Measurements from ENCODE around the gene BCR. TPM values are rescaled to one million over a fixed set of nuclear protein-coding genes. Genes with fewer than 3 reads are reported as not detected.
"Not testable (repeated sequence)": the region's sequence is repeated elsewhere in the genome, so short reads cannot be mapped to it uniquely, and the experiment has no call there.

BCR gene
- total RNA-seq, 3 donors from 2014 or later: 25.3 to 44.6 (median 35.1) TPM

DNA sequence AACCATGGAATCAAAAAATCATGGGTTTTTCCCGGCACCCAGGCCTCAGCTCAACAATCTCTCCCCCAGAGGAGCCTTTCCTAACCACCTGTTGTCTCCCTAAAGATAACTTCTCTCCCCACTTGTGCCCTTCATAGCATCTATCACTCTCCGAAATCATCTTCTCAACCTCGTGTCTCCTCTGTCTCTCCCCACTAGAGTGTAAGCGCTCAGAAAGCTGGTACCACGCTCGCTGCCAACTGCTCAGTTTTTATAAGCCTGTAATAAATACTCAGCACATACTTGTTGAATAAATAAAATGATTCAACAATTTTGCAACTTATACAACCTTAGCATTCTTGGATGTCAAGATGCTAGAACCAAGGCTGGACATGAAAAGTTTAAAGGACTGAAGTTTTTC is 185.2 kb downstream of the BCR start:
- DNase-seq (ENCODE audit: low spot score in 2 of 2): no peak
- no peaks in the 10 kb centered on the region for H3K9me3 ChIP-seq
- H3K4me1 ChIP-seq: no peaks in the 10 kb centered on the region
- no peak overlapping the region for H3K27ac ChIP-seq
- intact Hi-C loops (cut with DNase I; ENCODE audit: low total_unique reads): no loop called here
- no peak overlapping the region for H3K4me3 ChIP-seq
- no peaks in the 10 kb centered on the region for H3K36me3 ChIP-seq
- H3K27me3 ChIP-seq: no peaks in the 10 kb centered on the region
- TF ChIP-seq POLR2AphosphoS5 (IDR thresholded peaks at IDR 0.05) (no peak), POLR2A (IDR thresholded peaks at IDR 0.05) (no peak)
- TF ChIP-seq, protein P1, sequence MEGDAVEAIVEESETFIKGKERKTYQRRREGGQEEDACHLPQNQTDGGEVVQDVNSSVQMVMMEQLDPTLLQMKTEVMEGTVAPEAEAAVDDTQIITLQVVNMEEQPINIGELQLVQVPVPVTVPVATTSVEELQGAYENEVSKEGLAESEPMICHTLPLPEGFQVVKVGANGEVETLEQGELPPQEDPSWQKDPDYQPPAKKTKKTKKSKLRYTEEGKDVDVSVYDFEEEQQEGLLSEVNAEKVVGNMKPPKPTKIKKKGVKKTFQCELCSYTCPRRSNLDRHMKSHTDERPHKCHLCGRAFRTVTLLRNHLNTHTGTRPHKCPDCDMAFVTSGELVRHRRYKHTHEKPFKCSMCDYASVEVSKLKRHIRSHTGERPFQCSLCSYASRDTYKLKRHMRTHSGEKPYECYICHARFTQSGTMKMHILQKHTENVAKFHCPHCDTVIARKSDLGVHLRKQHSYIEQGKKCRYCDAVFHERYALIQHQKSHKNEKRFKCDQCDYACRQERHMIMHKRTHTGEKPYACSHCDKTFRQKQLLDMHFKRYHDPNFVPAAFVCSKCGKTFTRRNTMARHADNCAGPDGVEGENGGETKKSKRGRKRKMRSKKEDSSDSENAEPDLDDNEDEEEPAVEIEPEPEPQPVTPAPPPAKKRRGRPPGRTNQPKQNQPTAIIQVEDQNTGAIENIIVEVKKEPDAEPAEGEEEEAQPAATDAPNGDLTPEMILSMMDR (IDR thresholded peaks at IDR 0.05): no peak

DNA sequence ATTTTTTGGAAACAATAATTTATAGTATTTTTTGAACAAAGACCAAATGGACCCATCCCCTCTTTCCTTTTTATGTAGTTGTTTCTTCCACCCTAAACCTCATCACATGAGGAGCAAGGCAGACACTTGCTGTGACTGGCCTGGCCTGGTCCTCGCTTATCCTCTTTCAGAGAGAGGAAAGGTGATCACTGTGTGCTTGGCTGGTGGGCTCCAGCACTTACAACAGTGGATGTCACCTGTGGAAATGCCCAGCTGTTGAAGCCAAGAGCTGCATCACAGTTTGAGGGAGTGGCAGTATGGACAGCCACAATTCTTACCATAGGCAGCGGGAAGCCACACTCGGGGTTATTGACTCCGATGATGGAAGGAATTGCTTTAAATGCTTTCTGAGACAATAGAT is 185.7 kb downstream of the BCR start:
- Histone ChIP-seq H3K36me3 (no peaks in the 10 kb centered on the region), H3K4me3 (no peak overlapping the region), H3K4me1 (no peaks in the 10 kb centered on the region), H3K27me3 (no peaks in the 10 kb centered on the region), H3K9me3 (no peaks in the 10 kb centered on the region), H3K27ac (no peak overlapping the region)
- TF ChIP-seq POLR2AphosphoS5 (IDR thresholded peaks at IDR 0.05): no peak
- no peak for TF ChIP-seq POLR2A (IDR thresholded peaks at IDR 0.05)
- TF ChIP-seq, protein P1 (IDR thresholded peaks at IDR 0.05): no peak
- no peak for DNase-seq (ENCODE audit: low spot score in 2 of 2)
- intact Hi-C loops (cut with DNase I; ENCODE audit: low total_unique reads): no loop called here

DNA sequence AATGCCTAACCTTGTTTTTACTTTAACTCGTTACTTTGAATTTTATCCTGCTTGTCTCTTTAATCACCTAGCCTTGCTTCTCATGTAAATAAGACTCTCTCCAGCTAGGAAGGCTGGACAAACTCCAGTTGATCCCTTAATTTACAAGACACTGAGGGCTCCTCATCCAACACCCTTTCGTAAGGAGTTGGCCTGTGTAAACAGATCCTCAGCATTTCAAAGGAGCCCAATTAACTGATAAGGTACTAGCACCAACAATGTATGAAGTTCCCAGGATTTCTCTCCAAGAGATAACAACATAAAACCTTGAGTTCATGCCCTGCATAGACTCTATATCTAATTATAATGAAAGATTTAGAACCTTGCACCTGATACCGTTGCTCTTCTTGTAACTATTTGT is 186.9 kb downstream of the BCR start:
- H3K4me1 ChIP-seq; H3K9me3 ChIP-seq; H3K27ac ChIP-seq; H3K4me3 ChIP-seq; H3K36me3 ChIP-seq; H3K27me3 ChIP-seq; DNase-seq (ENCODE audit: low spot score in 2 of 2); intact Hi-C loops (cut with DNase I; ENCODE audit: low total_unique reads): not testable (repeated sequence)

Other genes starting within 250 kb of the BCR start
- gene GNAZ, start 110.0 kb upstream of the BCR start, total RNA-seq: 10 to 100 TPM in 1 of 3 donors, 1 to 10 TPM in 2; 5.0 to 15.7 (median 5.3) TPM
- under 1 TPM in 1 of 3 donors, not detected in 2; 0.29 TPM for gene RSPH14, start 38.5 kb upstream of the BCR start, total RNA-seq
- 1 to 10 TPM; 1.3 to 4.8 (median 2.9) TPM for gene RAB36, start 35.0 kb upstream of the BCR start, total RNA-seq